SK-N-SH (cell line): Measurements from ENCODE around the gene MACROD2.

ENCODE experiments used
- NFIC ChIP-seq: IDR thresholded peaks from 2 replicates; pipeline ENCODE4 v1.4.0; 2012; ENCODE audit warnings: borderline replicate concordance
- NRF1 ChIP-seq: IDR thresholded peaks from 2 replicates; pipeline ENCODE4 v1.6.1; 2012; ENCODE audit warnings: low read depth, mild to moderate bottlenecking, low read length
- POLR2AphosphoS5 ChIP-seq: IDR thresholded peaks from 2 replicates; pipeline ENCODE4 v1.6.1; 2012; ENCODE audit warnings: low read depth, low read length
- RFX5 ChIP-seq: IDR thresholded peaks from 2 replicates; pipeline ENCODE4 v1.6.1; 2012; ENCODE audit warnings: mild to moderate bottlenecking, improper control_type of control experiment, low read length
- RXRA ChIP-seq: IDR thresholded peaks from 2 replicates; pipeline ENCODE4 v1.4.0; 2012; ENCODE audit warnings: low read depth, mild to moderate bottlenecking, borderline replicate concordance
- SIN3A ChIP-seq: IDR thresholded peaks from 2 replicates; pipeline ENCODE4 v1.6.1; 2012; ENCODE audit warnings: low read depth, mild to moderate bottlenecking, low read length, moderate library complexity, borderline replicate concordance
- SMC3 ChIP-seq: IDR thresholded peaks from 2 replicates; pipeline ENCODE4 v1.6.1; 2012; ENCODE audit warnings: low read depth, low read length, improper control_type of control experiment
- TCF12 ChIP-seq: IDR thresholded peaks from 2 replicates; pipeline ENCODE4 v1.4.0; 2012
- TF ChIP-seq, protein P1 (sequence below): IDR thresholded peaks from 2 replicates; pipeline ENCODE4 v1.4.0; 2012; ENCODE audit warnings: low read depth, borderline replicate concordance
- TF ChIP-seq, protein P2 (sequence below): fragments of 200-600 bp; sonication (generic); IDR thresholded peaks from 2 replicates; pipeline ENCODE4 v1.6.1; 2017; ENCODE audit warnings: antibody characterized with exemption, mild to moderate bottlenecking, moderate library complexity
- TF ChIP-seq, protein P3 (sequence below): IDR thresholded peaks from 2 replicates; pipeline ENCODE4 v1.4.0; 2012; ENCODE audit warnings: low read depth
- TF ChIP-seq, protein P4 (sequence below): IDR thresholded peaks from 2 replicates; pipeline ENCODE4 v1.6.1; 2012; ENCODE audit warnings: mild to moderate bottlenecking, low read depth, low read length, moderate library complexity

DNA sequence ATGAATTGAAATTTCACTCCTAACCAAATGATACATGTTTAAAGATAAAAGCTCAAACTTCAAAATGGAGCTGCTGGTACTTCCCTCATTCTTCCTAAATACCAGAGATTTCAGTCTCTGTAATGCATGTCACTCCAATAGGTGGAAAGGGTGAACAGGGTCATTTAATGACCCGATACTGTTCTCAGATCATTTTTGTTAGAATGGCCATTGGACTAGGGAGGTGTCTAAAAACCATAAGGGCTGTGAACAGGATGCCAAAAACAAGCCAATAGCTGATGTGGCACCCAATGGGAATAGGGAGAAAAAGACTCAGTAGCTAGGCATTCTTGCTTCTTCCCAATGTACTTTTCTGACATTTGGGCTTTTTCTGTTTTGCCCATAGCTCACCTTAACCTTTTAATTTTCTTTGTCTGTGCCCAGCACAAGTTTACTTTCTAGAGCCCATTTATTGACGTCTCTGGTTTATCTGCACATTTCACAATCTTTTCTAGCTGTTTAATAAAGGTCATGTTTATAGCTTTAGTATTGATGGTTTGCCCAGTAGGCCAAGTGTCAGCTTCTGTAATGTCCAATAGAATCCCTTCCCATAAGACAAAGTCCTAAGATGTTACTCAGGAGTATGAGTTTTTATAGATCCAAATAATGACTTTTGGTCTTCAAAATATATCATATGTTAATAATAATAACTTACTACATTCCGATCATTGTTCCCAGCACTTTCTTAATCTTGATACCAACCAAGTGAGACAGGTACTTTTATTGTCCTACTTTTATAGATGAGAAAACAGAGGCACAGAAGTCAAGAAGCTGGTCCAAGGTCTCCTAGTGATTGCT, 366.4 kb downstream of the MACROD2 start:
- TF ChIP-seq, protein P1, sequence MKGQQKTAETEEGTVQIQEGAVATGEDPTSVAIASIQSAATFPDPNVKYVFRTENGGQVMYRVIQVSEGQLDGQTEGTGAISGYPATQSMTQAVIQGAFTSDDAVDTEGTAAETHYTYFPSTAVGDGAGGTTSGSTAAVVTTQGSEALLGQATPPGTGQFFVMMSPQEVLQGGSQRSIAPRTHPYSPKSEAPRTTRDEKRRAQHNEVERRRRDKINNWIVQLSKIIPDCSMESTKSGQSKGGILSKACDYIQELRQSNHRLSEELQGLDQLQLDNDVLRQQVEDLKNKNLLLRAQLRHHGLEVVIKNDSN, result no peak
- TF ChIP-seq RXRA, result no peak
- TF ChIP-seq, protein P2, sequence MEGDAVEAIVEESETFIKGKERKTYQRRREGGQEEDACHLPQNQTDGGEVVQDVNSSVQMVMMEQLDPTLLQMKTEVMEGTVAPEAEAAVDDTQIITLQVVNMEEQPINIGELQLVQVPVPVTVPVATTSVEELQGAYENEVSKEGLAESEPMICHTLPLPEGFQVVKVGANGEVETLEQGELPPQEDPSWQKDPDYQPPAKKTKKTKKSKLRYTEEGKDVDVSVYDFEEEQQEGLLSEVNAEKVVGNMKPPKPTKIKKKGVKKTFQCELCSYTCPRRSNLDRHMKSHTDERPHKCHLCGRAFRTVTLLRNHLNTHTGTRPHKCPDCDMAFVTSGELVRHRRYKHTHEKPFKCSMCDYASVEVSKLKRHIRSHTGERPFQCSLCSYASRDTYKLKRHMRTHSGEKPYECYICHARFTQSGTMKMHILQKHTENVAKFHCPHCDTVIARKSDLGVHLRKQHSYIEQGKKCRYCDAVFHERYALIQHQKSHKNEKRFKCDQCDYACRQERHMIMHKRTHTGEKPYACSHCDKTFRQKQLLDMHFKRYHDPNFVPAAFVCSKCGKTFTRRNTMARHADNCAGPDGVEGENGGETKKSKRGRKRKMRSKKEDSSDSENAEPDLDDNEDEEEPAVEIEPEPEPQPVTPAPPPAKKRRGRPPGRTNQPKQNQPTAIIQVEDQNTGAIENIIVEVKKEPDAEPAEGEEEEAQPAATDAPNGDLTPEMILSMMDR, result no peak
- TF ChIP-seq, protein P3, sequence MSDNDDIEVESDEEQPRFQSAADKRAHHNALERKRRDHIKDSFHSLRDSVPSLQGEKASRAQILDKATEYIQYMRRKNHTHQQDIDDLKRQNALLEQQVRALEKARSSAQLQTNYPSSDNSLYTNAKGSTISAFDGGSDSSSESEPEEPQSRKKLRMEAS, result no peak
- no peak for TF ChIP-seq NRF1
- no peak for TF ChIP-seq NFIC
- no peak for TF ChIP-seq SIN3A
- no peak for TF ChIP-seq POLR2AphosphoS5
- no peak for TF ChIP-seq SMC3
- TF ChIP-seq TCF12, result no peak
- TF ChIP-seq RFX5, result no peak
- TF ChIP-seq, protein P4, sequence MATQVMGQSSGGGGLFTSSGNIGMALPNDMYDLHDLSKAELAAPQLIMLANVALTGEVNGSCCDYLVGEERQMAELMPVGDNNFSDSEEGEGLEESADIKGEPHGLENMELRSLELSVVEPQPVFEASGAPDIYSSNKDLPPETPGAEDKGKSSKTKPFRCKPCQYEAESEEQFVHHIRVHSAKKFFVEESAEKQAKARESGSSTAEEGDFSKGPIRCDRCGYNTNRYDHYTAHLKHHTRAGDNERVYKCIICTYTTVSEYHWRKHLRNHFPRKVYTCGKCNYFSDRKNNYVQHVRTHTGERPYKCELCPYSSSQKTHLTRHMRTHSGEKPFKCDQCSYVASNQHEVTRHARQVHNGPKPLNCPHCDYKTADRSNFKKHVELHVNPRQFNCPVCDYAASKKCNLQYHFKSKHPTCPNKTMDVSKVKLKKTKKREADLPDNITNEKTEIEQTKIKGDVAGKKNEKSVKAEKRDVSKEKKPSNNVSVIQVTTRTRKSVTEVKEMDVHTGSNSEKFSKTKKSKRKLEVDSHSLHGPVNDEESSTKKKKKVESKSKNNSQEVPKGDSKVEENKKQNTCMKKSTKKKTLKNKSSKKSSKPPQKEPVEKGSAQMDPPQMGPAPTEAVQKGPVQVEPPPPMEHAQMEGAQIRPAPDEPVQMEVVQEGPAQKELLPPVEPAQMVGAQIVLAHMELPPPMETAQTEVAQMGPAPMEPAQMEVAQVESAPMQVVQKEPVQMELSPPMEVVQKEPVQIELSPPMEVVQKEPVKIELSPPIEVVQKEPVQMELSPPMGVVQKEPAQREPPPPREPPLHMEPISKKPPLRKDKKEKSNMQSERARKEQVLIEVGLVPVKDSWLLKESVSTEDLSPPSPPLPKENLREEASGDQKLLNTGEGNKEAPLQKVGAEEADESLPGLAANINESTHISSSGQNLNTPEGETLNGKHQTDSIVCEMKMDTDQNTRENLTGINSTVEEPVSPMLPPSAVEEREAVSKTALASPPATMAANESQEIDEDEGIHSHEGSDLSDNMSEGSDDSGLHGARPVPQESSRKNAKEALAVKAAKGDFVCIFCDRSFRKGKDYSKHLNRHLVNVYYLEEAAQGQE, result no peak
